Lower lobe of right lung (tissue), 2 donors: ENCODE results near the gene COL20A1. TPM values are rescaled to one million over a fixed set of nuclear protein-coding genes. Genes with fewer than 3 reads are reported as not detected.

ENCODE experiments used
- ATAC-seq, 2 donors: fragments of 200-7000 bp; cut with Tn5 transposase; one replicate each; pipeline ENCODE4 v1.9.1; 2020 to 2022; ENCODE audit warnings: mild to moderate bottlenecking in 2 of 2, moderate library complexity in 2 of 2
- DNase-seq: peaks from one replicate; pipeline ENCODE4 v3.0.0-alpha.2; 2020
- H3K27ac ChIP-seq: fragments of 200-600 bp; one replicate; pipeline ENCODE4 v1.8.0; 2022
- H3K27me3 ChIP-seq: fragments of 200-600 bp; one replicate; pipeline ENCODE4 v1.8.0; 2022; ENCODE audit warnings: low read depth
- H3K36me3 ChIP-seq: fragments of 200-600 bp; one replicate; pipeline ENCODE4 v1.8.0; 2022; ENCODE audit warnings: mild to moderate bottlenecking
- H3K4me1 ChIP-seq: fragments of 200-600 bp; one replicate; pipeline ENCODE4 v1.8.0; 2022
- H3K4me3 ChIP-seq: fragments of 200-600 bp; one replicate; pipeline ENCODE4 v1.8.0; 2022; ENCODE audit warnings: mild to moderate bottlenecking
- H3K9me3 ChIP-seq: fragments of 200-600 bp; one replicate; pipeline ENCODE4 v1.8.0; 2022
- CTCF ChIP-seq: fragments of 200-600 bp; IDR thresholded peaks from one replicate; pipeline ENCODE4 v1.8.0; 2022; ENCODE audit warnings: antibody characterized with exemption, mild to moderate bottlenecking
- intact Hi-C: fragments of 100-400 bp; cut with DNase I; formaldehyde crosslinking; loops from one replicate; pipeline ENCODE4 v1.11.0; 2022
- total RNA-seq: library from RNA; stranded (reverse); fragmentation: NEBNext Ultra II Directional; extraction: Animal tissue kit (Norgen Biotek cat#: 25700); gene quantifications from one replicate; pipeline ENCODE4 v1.2.1, GENCODE V29; 2021
- donor health status: DM: no; HTN: yes; CAD: no; lungs with severe emphysema.

COL20A1 gene
- total RNA-seq, 1 donor from 2014 or later, result not detected

- H3K4me1 ChIP-seq, result no peaks in the 10 kb centered on the region
- no peak overlapping the region for H3K27ac ChIP-seq
- intact Hi-C loops, result no loop called here
- no peak overlapping the region for H3K4me3 ChIP-seq
- TF ChIP-seq CTCF, result no peak
- peaks cover 30% of the 10 kb centered on the region for H3K27me3 ChIP-seq
- ATAC-seq, result no peak
- H3K9me3 ChIP-seq, result no peaks in the 10 kb centered on the region
- DNase-seq, result no peak
- no peaks in the 10 kb centered on the region for H3K36me3 ChIP-seq
These were observed 30.5 kb downstream of the COL20A1 start for GRCh38 chr20:63323357-63323981.

GRCh38 chr20:63325021-63325471 lies 32.1 kb downstream of the COL20A1 start:
- no peak overlapping the region for H3K4me3 ChIP-seq
- no peaks in the 10 kb centered on the region for H3K9me3 ChIP-seq
- no peaks in the 10 kb centered on the region for H3K36me3 ChIP-seq
- no peak for TF ChIP-seq CTCF
- H3K4me1 ChIP-seq, result no peaks in the 10 kb centered on the region
- intact Hi-C loops, result no loop called here
- DNase-seq, result no peak
- H3K27ac ChIP-seq, result no peak overlapping the region
- no peak for ATAC-seq
- H3K27me3 ChIP-seq, result peaks cover 21% of the 10 kb centered on the region

GRCh38 chr20:63325554-63326313 lies 32.7 kb downstream of the COL20A1 start:
- intact Hi-C loops, result no loop called here
- ATAC-seq, result no peak
- H3K4me3 ChIP-seq, result no peak overlapping the region
- H3K9me3 ChIP-seq, result no peaks in the 10 kb centered on the region
- DNase-seq, result no peak
- H3K4me1 ChIP-seq, result no peaks in the 10 kb centered on the region
- no peak for TF ChIP-seq CTCF
- peaks cover 24% of the 10 kb centered on the region for H3K27me3 ChIP-seq
- no peaks in the 10 kb centered on the region for H3K36me3 ChIP-seq
- no peak overlapping the region for H3K27ac ChIP-seq

GRCh38 chr20:63326314-63327230 lies 33.6 kb downstream of the COL20A1 start:
- Histone ChIP-seq H3K27ac (peak overlapping the region; percentile 31), H3K4me3 (no peak overlapping the region), H3K36me3 (no peaks in the 10 kb centered on the region), H3K27me3 (peaks cover 23% of the 10 kb centered on the region), H3K4me1 (no peaks in the 10 kb centered on the region), H3K9me3 (no peaks in the 10 kb centered on the region)
- ATAC-seq (no peak), DNase-seq (no peak)
- no peak for TF ChIP-seq CTCF
- intact Hi-C loops, result no loop called here

GRCh38 chr20:63327231-63327745 lies 34.3 kb downstream of the COL20A1 start:
- Histone ChIP-seq H3K4me3 (no peak overlapping the region), H3K27me3 (peaks cover 28% of the 10 kb centered on the region)
- TF ChIP-seq CTCF, result no peak

More at GRCh38 chr20:63327231-63327745, 34.3 kb downstream of the COL20A1 start:
- peak overlapping the region; percentile 31 for H3K27ac ChIP-seq
- intact Hi-C loops, result no loop called here
- ATAC-seq (no peak), DNase-seq (no peak)
- no peaks in the 10 kb centered on the region for H3K9me3 ChIP-seq
- H3K4me1 ChIP-seq, result no peaks in the 10 kb centered on the region
- no peaks in the 10 kb centered on the region for H3K36me3 ChIP-seq
